ENCODE measurements around the gene NUP93. TPM values are rescaled to one million over a fixed set of nuclear protein-coding genes. Genes with fewer than 3 reads are reported as not detected.
"Not testable (repeated sequence)": the region's sequence is repeated elsewhere in the genome, so short reads cannot be mapped to it uniquely, and the experiment has no call there.

The NUP93 gene
- total RNA-seq, 1 donor from 2014 or later = 50.0 TPM

- H3K9me3 Mint-ChIP-seq (ENCODE audit: low read depth) = no peaks in the 10 kb centered on the region
- DNase-seq (ENCODE audit: low spot score) = no peak
- TF ChIP-seq, protein P1, sequence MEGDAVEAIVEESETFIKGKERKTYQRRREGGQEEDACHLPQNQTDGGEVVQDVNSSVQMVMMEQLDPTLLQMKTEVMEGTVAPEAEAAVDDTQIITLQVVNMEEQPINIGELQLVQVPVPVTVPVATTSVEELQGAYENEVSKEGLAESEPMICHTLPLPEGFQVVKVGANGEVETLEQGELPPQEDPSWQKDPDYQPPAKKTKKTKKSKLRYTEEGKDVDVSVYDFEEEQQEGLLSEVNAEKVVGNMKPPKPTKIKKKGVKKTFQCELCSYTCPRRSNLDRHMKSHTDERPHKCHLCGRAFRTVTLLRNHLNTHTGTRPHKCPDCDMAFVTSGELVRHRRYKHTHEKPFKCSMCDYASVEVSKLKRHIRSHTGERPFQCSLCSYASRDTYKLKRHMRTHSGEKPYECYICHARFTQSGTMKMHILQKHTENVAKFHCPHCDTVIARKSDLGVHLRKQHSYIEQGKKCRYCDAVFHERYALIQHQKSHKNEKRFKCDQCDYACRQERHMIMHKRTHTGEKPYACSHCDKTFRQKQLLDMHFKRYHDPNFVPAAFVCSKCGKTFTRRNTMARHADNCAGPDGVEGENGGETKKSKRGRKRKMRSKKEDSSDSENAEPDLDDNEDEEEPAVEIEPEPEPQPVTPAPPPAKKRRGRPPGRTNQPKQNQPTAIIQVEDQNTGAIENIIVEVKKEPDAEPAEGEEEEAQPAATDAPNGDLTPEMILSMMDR (IDR thresholded peaks at IDR 0.05) = peak; percentile 24
- H3K27ac Mint-ChIP-seq (ENCODE audit: unreplicated experiment) = no peak overlapping the region
- peaks cover 15% of the 10 kb centered on the region for H3K4me1 Mint-ChIP-seq (ENCODE audit: low read depth)
- H3K4me3 Mint-ChIP-seq (ENCODE audit: unreplicated experiment) = no peak overlapping the region
- no peaks in the 10 kb centered on the region for H3K27me3 Mint-ChIP-seq (ENCODE audit: low read depth)
- no peaks in the 10 kb centered on the region for H3K36me3 Mint-ChIP-seq (ENCODE audit: low read depth)
Observed at GRCh38 chr16:56737539-56737938, 7.6 kb downstream of the NUP93 start.

- H3K27me3 Mint-ChIP-seq (ENCODE audit: low read depth) = no peaks in the 10 kb centered on the region
- TF ChIP-seq, protein P1 (IDR thresholded peaks at IDR 0.05) = no peak
- peak overlapping the region; percentile 10 for H3K27ac Mint-ChIP-seq (ENCODE audit: unreplicated experiment)
- DNase-seq (ENCODE audit: low spot score) = no peak
- no peaks in the 10 kb centered on the region for H3K9me3 Mint-ChIP-seq (ENCODE audit: low read depth)
- peaks cover 20% of the 10 kb centered on the region for H3K4me1 Mint-ChIP-seq (ENCODE audit: low read depth)
- H3K4me3 Mint-ChIP-seq (ENCODE audit: unreplicated experiment) = no peak overlapping the region
- H3K36me3 Mint-ChIP-seq (ENCODE audit: low read depth) = no peaks in the 10 kb centered on the region
Observed at GRCh38 chr16:56738221-56738620, 8.3 kb downstream of the NUP93 start.

DNA sequence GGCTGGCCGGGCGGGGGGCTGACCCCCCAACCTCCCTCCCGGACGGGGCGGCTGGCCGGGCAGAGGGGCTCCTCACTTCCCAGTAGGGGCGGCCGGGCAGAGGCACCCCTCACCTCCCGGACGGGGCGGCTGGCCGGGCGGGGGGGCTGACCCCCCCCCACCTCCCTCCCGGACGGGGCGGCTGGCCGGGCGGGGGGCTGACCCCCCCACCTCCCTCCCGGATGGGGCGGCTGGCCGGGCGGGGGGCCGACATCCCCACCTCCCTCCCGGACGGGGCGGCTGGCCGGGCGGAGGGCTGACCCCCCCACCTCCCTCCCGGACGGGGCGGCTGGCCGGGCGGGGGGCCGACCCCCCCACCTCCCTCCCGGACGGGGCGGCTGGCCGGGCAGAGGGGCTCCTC is 9.4 kb downstream of the NUP93 start:
- not testable (repeated sequence) for H3K27ac Mint-ChIP-seq (ENCODE audit: unreplicated experiment); H3K27me3 Mint-ChIP-seq (ENCODE audit: low read depth)
- peaks cover 30% of the 10 kb centered on the region for H3K4me1 Mint-ChIP-seq (ENCODE audit: low read depth)

DNA sequence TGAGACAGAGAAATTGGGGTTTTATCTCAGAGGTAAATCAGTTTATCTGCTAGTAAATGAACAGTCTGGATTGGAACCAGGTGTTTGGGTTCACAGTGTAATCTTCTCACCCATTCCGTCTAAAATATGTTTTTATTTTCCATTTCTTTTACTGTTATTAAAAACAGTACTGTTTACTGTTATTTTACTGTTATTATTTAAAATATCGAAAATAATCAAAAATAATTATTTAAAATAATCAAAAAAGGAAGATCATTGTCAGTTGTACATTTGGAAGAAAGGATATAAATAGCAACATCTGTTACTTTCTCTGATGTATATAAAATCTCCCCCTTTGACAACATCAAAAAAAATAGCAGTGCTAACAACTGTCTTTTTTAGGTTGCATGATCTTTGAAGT is 11.5 kb downstream of the NUP93 start:
- no peak for DNase-seq (ENCODE audit: low spot score)
- Mint-ChIP-seq H3K27me3 (ENCODE audit: low read depth) (no peaks in the 10 kb centered on the region), H3K4me1 (ENCODE audit: low read depth) (peaks cover 50% of the 10 kb centered on the region), H3K4me3 (ENCODE audit: unreplicated experiment) (no peak overlapping the region), H3K36me3 (ENCODE audit: low read depth) (no peaks in the 10 kb centered on the region), H3K9me3 (ENCODE audit: low read depth) (no peaks in the 10 kb centered on the region), H3K27ac (ENCODE audit: unreplicated experiment) (peak overlapping the region; percentile 85)
- TF ChIP-seq, protein P1 (IDR thresholded peaks at IDR 0.05) = no peak

More for the DNA sequence above, 9.4 kb downstream of the NUP93 start:
- H3K36me3 Mint-ChIP-seq (ENCODE audit: low read depth); H3K4me3 Mint-ChIP-seq (ENCODE audit: unreplicated experiment); DNase-seq (ENCODE audit: low spot score); H3K9me3 Mint-ChIP-seq (ENCODE audit: low read depth): not testable (repeated sequence)

DNA sequence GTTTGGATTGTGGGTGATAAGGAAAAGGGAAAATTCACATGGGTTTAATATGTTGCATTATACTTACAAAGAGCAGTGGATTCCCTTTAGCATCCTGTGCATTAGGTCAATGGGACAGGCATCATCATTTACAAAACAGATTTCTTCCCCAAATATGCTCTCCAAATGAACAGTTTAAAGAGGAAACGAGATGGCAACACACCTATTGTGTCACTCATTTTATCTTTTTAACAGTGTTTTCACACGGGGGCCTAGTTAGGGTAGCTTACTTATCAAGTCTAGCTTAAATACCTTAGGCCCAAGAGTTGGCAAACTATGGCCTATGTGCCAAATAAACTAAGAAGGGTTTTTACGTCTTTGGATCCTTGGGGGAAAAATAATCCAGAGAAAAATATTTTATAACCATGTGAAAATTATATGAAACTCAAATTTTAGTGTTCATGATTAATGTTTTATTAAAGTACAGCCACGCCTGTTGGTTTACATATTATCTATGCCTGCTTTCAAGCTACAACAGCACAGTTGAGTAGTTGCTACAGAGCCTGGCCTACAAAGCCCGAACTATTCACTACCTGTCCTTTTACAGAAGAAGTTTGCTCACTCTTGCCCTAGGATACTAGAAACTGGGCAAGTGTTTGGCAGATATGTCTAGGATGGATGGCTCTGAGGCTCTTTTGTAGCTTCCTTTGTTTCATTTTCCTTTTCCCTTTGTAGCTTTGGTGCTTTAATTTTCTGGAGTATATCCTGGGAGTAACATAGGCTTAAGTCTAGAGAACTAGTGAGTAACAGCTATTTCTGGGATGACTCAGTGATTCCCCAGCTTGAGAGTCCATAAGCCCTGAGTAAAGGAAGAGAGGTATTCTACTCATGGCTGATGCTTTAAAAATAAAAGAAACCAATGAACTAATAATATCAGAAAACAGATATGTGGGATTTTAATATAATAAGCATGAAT is 12.4 kb downstream of the NUP93 start:
- DNase-seq (ENCODE audit: low spot score) = no peak
- Mint-ChIP-seq H3K4me3 (ENCODE audit: unreplicated experiment) (no peak overlapping the region), H3K27me3 (ENCODE audit: low read depth) (no peaks in the 10 kb centered on the region), H3K36me3 (ENCODE audit: low read depth) (no peaks in the 10 kb centered on the region), H3K27ac (ENCODE audit: unreplicated experiment) (peak overlapping the region; percentile 85), H3K4me1 (ENCODE audit: low read depth) (peaks cover 58% of the 10 kb centered on the region), H3K9me3 (ENCODE audit: low read depth) (no peaks in the 10 kb centered on the region)
- TF ChIP-seq, protein P1 (IDR thresholded peaks at IDR 0.05) = no peak
